ENCODE data around the gene C8A.

The C8A gene

DNA sequence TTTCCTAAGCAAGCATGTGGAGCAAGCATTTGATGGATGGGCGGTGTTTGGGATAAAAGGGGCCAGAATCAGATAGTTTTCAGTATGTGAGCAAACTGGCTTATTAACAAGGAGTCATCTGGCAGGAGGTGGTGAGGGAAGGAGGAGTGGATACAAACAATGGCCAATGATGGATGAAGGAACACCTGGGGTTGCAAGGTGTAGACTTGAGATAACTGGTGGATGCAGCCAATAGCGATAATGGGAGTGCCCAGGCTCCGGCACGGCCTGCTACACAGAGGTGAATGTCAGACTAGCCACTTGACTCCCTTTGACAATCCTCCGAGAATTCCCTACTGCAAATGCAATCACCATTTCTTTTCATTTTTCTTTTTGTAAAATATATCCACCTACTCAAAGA lies 69.5 kb downstream of the C8A start:
- no peak for DNase-seq (ENCODE audit: low read depth in 2 of 2, low spot score in 1 of 2)

DNA sequence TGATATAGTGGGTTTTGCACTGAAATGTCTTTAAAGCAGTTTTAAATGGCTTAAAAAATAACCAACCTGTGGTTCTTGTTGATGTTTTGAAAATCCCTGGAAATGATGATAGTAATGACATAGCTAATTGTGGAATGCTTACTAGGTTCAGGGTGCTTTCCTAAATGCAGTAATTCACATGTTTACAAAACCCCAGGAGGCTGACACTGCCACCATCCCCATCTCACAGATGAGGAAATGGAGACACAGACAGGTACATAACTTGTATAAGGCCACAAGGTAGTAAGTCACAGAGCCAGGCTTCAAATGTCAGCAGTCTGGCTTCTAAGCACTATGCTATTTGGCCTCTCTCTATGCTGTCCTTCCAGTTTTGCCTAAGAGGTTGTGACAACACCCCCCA lies 70.6 kb downstream of the C8A start:
- no peak for DNase-seq (ENCODE audit: low read depth in 2 of 2, low spot score in 1 of 2)

DNA sequence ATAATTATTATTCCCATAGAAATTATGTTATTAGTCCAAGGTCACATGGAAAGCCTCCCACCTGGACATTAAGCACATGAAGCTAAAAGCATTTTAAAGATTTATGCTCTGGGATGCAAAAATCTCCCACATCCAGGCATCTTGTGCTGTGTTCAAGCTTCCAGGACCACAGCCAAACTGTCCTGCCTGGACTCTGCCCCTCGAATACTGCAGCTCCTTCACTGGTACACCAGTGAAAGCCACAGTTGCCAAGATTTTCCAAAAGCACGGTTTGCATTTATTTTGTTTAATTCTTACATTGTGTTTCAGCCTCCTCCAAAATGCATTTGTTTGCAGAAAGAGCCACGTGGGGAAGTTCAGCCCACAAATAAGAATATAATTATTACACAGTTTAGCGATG lies 72.6 kb downstream of the C8A start:
- no peak for DNase-seq (ENCODE audit: low read depth in 2 of 2, low spot score in 1 of 2)

- no peak for DNase-seq (ENCODE audit: low read depth in 2 of 2, low spot score in 1 of 2)
Observed at GRCh38 chr1:56927986-56928385, 73.4 kb downstream of the C8A start.

DNA sequence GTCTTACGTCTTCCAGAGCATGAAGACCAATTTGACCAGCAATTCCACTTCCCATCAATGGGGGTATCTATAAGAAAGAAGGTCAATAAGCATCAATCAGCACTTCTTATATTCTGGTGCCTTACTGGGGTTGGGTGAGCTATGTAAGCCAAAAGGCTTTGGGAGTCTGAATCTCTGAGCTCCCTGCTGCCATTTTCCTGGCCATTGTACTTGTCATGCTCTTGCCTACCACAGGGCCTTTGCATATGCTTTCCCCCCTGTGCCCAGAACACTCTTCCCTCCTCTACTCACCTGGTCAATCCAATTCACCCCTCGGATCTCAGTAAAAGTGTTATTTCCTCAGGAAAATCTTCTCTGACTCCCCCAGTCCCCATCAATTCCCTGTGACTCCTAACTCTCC lies 74.9 kb downstream of the C8A start:
- DNase-seq (ENCODE audit: low read depth in 2 of 2, low spot score in 1 of 2) = no peak

GRCh38 chr1:56931211-56931610 lies 76.6 kb downstream of the C8A start:
- DNase-seq (ENCODE audit: low read depth in 2 of 2, low spot score in 1 of 2) = no peak

- no peak for DNase-seq (ENCODE audit: low read depth in 2 of 2, low spot score in 1 of 2)
Observed at GRCh38 chr1:56931686-56932085, 77.1 kb downstream of the C8A start.

- DNase-seq (ENCODE audit: low read depth in 2 of 2, low spot score in 1 of 2) = no peak
Observed at GRCh38 chr1:56933161-56933560, 78.6 kb downstream of the C8A start.

DNA sequence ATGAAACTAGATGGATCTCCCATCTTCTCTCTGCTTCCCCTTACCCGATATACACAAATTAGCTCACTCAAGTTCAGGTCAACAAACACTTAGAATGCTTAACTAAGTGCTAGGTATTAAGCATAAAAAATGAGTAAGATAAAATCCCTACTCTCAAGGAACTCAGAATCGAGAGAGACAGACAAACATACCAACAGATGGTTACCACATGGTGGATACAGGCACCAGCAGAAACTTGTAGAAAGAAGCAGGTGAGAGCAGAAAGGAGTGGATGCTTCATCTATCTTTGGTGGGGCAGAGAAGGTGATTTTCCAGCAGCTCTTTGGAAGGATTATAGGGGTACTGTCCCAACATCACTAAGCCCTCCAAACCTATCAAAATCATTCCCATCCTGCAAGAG lies 79.0 kb downstream of the C8A start:
- DNase-seq (ENCODE audit: low read depth in 2 of 2, low spot score in 1 of 2) = no peak

DNA sequence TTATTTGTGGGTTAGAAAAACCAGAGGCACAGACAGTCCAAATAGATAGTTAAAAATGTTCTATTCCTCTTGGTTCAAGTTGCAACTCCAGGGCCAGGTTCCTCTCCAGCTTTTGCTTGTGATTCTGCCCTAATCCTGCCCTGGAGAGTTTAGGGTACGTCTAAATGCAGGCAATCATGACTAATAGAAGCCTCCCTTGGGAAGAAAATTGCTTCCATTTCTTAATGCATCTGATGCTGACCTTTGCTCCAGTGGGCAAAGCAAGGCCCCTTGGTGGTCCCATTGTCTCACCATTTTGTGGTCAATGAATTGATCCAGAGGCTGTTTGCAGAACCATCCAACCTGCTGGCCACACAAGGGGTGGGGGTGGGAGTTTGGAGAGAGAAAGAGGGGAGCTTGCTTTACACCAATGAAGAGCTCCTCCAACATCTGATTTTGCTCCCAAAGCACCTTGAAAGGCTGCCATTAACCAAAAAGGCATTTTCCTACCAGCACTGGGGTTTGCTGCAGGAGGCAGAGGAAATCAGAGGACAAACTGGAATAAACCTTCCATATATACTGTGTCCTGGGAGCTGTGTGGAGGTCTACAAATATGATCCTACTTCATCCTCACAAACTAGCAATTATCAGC lies 79.9 kb downstream of the C8A start:
- no peak for DNase-seq (ENCODE audit: low read depth in 2 of 2, low spot score in 1 of 2)

DNA sequence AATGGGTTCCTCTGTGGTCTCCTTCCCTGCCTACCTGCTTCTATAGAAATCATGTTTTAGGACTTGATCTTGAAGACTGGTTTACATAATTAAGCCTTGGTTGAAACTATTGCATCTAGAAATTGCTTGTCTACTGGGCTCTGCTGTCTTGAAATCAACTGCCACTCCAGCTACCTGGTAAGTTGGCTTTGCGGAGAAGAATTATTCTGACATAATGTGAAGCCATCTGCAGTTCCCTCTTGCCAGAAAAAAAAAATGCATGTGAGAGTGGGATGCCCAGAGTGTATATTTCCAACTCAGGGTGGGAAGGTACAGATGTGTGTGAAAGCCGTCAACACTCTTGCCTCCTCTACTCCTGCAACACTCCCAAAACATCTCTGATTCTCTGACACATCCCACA lies 84.0 kb downstream of the C8A start:
- no peak for DNase-seq (ENCODE audit: low read depth in 2 of 2, low spot score in 1 of 2)

GRCh38 chr1:56939209-56939608 lies 84.6 kb downstream of the C8A start:
- DNase-seq (ENCODE audit: low read depth in 2 of 2, low spot score in 1 of 2) = no peak

- no peak for DNase-seq (ENCODE audit: low read depth in 2 of 2, low spot score in 1 of 2)
Observed at GRCh38 chr1:56940039-56940438, 85.4 kb downstream of the C8A start.

GRCh38 chr1:56948403-56949023 lies 93.9 kb downstream of the C8A start:
- no peak for DNase-seq (ENCODE audit: low read depth in 2 of 2, low spot score in 1 of 2)

GRCh38 chr1:56952501-56952900 lies 97.9 kb downstream of the C8A start:
- no peak for DNase-seq (ENCODE audit: low read depth in 2 of 2, low spot score in 1 of 2)

- DNase-seq (ENCODE audit: low read depth in 2 of 2, low spot score in 1 of 2) = no peak
Observed at GRCh38 chr1:56953386-56953785, 98.8 kb downstream of the C8A start.

DNA sequence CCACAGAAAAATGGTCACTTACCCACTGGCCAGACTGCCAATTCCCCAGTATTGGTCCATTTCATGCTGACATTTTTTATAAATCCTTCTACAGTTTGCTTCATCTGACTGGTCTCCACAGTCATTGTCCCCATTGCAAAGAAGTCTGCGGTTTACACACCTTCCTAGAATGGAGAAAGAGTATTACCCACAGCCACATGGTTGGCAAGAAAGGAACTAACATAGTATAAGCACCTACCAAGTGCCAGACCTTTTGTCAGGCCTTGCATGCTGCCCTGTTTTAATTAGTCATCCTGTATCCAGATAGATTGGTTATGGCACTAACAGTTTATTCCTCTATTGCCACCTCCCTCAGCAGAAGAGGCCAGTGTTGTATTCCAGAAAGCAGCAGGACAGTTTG lies 100.1 kb downstream of the C8A start:
- DNase-seq (ENCODE audit: low read depth in 2 of 2, low spot score in 1 of 2) = no peak

DNA sequence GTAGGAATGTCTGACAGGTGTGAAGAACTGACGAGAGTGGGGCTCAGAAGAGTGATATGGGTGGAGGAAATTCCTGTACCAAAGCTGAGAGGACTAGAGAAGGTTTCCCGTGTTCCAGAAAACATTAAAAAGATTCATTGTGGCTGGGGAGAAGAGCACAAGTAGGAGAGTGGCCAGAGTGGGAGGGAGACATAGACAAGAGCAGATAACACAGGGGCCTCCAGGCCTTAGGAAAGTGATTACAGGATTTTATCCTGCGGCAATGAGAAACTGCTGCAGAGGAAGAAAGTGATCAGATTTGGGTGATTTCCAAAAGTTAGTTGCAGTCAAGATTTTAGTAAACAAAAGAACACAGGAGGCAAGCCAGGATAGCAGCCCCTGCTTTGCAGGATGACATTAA lies 103.3 kb downstream of the C8A start:
- no peak for DNase-seq (ENCODE audit: low read depth in 2 of 2, low spot score in 1 of 2)

GRCh38 chr1:56958526-56958925 lies 103.9 kb downstream of the C8A start:
- DNase-seq (ENCODE audit: low read depth in 2 of 2, low spot score in 1 of 2) = no peak

DNA sequence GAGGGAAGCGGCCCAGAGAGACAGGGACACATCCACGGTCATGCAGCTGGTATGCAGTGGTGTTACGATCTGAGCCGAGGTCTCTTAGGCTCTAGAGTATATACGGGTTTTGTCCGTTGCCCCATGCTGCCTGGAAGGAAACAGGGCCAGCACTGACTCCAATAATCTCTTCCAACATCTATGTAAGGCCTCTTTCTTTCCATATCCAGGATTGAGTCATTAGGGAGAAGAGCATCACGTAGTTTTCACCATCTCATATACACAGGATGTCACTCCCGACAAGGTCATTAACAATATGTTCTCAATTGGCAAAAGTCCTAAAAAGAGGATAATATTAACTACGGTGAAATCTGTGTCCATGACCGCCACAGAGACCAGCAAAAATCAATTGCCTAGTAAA lies 106.8 kb downstream of the C8A start:
- DNase-seq (ENCODE audit: low read depth in 2 of 2, low spot score in 1 of 2) = no peak

DNA sequence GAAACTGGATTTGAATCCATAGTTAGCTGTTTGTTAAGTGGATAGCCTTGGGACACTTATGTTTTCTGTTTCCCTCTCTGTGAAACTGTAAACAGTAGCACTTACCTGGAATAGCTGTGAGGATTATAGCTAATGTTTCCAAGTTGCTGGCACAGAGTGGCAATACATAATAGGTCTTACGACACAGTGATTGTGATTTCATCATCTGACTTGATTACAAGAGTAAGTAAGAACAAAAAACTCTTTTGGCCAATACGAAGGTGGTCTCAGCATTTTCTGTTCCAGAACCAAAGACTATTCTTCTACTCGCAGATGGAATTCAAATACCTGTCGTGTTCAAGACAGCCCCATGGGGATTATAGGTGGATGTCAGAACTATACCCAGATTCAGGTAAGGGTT lies 109.1 kb downstream of the C8A start:
- DNase-seq (ENCODE audit: low read depth in 2 of 2, low spot score in 1 of 2) = no peak

DNA sequence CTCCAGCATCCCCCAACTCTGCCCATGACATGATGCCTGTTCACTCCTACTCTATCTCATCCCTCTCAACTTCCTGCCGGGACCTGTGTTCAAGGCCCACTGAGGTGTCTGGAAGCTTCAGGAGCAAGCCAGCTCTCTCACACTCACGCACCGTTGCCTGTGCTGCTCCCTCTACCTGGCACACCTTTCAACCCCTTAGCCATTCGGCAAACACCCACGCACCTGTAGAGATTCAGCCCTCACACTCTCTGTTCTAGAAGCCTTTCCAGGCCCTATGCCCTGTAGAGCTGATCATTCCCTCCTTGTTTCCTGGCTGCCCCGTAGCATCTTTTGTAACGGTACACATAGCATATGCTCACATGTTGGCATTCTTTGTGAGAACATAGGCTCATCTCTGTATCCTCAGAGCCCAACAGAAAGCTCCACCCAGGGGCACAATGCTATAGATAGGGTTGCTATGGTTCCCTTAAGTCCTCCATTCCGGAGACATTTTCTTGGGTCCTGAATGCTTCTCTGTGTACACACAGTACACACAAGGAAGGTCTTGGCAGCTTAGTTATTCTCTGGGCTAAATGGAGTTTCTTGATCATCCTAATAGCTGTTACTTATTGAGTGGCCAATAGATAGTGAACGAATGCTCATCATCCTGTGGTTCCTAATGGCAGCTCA lies 109.9 kb downstream of the C8A start:
- DNase-seq (ENCODE audit: low read depth in 2 of 2, low spot score in 1 of 2) = no peak

DNA sequence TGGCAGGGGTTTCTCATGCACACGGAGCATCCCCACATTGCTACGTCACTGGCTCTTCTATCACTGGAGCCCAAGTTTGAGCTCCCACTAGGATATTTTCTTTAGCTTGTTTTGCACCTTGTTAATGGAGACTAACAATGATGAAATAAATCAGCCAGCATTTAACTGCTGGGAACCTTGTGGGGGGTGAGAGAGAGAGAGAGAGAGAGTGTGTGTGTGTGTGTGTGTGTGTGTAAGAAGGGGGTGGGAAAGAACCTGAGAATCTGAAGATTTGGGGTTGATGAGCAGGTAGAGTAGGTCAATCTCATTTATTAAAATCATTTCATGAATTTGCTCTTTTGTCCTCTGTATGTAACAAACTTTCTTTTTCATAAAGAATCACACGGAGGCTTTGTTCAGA lies 110.6 kb downstream of the C8A start:
- no peak for DNase-seq (ENCODE audit: low read depth in 2 of 2, low spot score in 1 of 2)
